SU-DHL-6 (cell line): ENCODE results near the gene S1PR2.
"Not testable (repeated sequence)": the region's sequence is repeated elsewhere in the genome, so short reads cannot be mapped to it uniquely, and the experiment has no call there.

Experiments used
- H2AFZ ChIP-seq: fragments of 200-600 bp; sonication (generic); 2 replicates; pipeline ENCODE4 v1.6.1; 2014; ENCODE audit warnings: low read depth, mild to moderate bottlenecking, moderate library complexity, mixed read lengths, antibody characterized with exemption, low read length; ENCODE audit not compliant: severe bottlenecking
- H3F3A ChIP-seq: fragments of 200-600 bp; shearing (Covaris generic); 2 replicates; pipeline ENCODE4 v1.6.0; 2016; ENCODE audit warnings: antibody characterized with exemption, mild to moderate bottlenecking; ENCODE audit not compliant: insufficient read depth
- H3K27ac ChIP-seq: fragments of 200-600 bp; sonication (generic); 2 replicates; pipeline ENCODE4 v1.5.1; 2016; ENCODE audit warnings: low read depth, mild to moderate bottlenecking, low read length, moderate library complexity, mixed read lengths
- H3K27me3 ChIP-seq: fragments of 200-600 bp; sonication (generic), shearing (Covaris generic); 2 replicates; pipeline ENCODE4 v1.6.0; 2014; ENCODE audit warnings: mild to moderate bottlenecking, low read length
- H3K36me3 ChIP-seq: fragments of 200-600 bp; sonication (generic); 2 replicates; pipeline ENCODE4 v1.6.1; 2014; ENCODE audit warnings: mild to moderate bottlenecking, low read length, mixed read lengths
- H3K4me2 ChIP-seq: fragments of 300-600, 200-600 bp; shearing (Covaris generic), sonication (generic); 2 replicates; pipeline ENCODE4 v1.6.0; 2014; ENCODE audit warnings: low read length, low read depth, mild to moderate bottlenecking; ENCODE audit not compliant: poor library complexity, severe bottlenecking
- H3K4me3 ChIP-seq: fragments of 200-600 bp; sonication (generic); 2 replicates; pipeline ENCODE4 v1.5.1; 2014; ENCODE audit warnings: antibody characterized with exemption, low read length, mild to moderate bottlenecking, mixed read lengths; ENCODE audit not compliant: insufficient read depth, poor library complexity, severe bottlenecking
- H3K79me2 ChIP-seq: fragments of 200-600 bp; sonication (generic); 2 replicates; pipeline ENCODE4 v1.6.1; 2014; ENCODE audit warnings: mild to moderate bottlenecking, low read length, moderate library complexity; ENCODE audit not compliant: insufficient read depth
- H3K9ac ChIP-seq: fragments of 200-600 bp; sonication (generic); 2 replicates; pipeline ENCODE4 v1.7.0; 2014; ENCODE audit warnings: mild to moderate bottlenecking, low read length
- H3K9me2 ChIP-seq: fragments of 200-600 bp; sonication (generic); replicated peaks from 2 replicates; pipeline ENCODE4 v1.6.1; 2014; ENCODE audit warnings: low read length; ENCODE audit not compliant: insufficient read depth
- H3K9me3 ChIP-seq: fragments of 200-600 bp; sonication (generic); 2 replicates; pipeline ENCODE4 v1.6.1; 2014; ENCODE audit warnings: low read length, mixed read lengths; ENCODE audit not compliant: insufficient read depth
- H4K20me1 ChIP-seq: fragments of 200-600 bp; sonication (generic); 2 replicates; pipeline ENCODE4 v1.6.1; 2014; ENCODE audit warnings: low read depth, mild to moderate bottlenecking, antibody characterized with exemption, low read length, moderate library complexity, mixed read lengths
- EZH2phosphoT487 ChIP-seq: fragments of 200-600 bp; sonication (generic), shearing (Covaris generic); conservative IDR thresholded peaks from 2 replicates; pipeline ENCODE4 v1.6.1; 2018; ENCODE audit warnings: mild to moderate bottlenecking, antibody characterized with exemption, low read length, moderate library complexity, mixed read lengths
- TF ChIP-seq, protein P1 (sequence below): fragments of 200-600 bp; sonication (generic); IDR thresholded peaks from one replicate; pipeline ENCODE4 v1.5.1; 2017; ENCODE audit warnings: antibody characterized with exemption, mild to moderate bottlenecking, low read length, moderate library complexity; ENCODE audit not compliant: insufficient read depth, poor library complexity, severe bottlenecking

Gene S1PR2

DNA sequence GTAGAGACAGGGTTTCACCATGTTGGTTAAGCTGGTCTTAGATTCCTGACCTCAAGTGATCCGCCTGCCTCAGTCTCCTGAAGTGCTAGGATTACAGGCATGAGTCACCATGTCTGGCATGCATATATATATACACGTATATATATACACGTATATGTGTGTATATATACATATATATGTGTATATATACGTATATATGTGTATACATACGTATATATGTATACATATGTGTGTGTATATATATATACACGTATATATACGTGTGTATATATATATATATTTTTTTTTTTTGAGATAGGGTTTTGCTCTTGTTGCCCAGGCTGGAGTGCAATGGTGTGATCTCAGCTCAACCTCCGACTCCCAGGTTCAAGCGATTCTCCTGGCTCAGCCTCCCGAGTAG is 48.3 kb downstream of the S1PR2 start:
- H2AFZ ChIP-seq, result no peak overlapping the region
- peaks cover 81% of the 10 kb centered on the region for H3K79me2 ChIP-seq
- H3F3A ChIP-seq, result peaks cover 7% of the 10 kb centered on the region; the same call in 1 of the 2 replicates
- no peak overlapping the region for H3K4me3 ChIP-seq
- no peak for TF ChIP-seq EZH2phosphoT487
- no peaks in the 10 kb centered on the region for H3K27me3 ChIP-seq
- peaks cover 16% of the 10 kb centered on the region; the same call in 1 of the 2 replicates for H3K36me3 ChIP-seq
- H3K9me3 ChIP-seq, result no peaks in the 10 kb centered on the region
- H3K9ac ChIP-seq, result no peak overlapping the region
- no peaks in the 10 kb centered on the region for H3K9me2 ChIP-seq
- H4K20me1 ChIP-seq, result peaks cover 12% of the 10 kb centered on the region
- no peak overlapping the region for H3K27ac ChIP-seq
- H3K4me2 ChIP-seq, result no peak overlapping the region

GRCh38 chr19:10182076-10182475 is 49.1 kb downstream of the S1PR2 start:
- Histone ChIP-seq H2AFZ (no peak overlapping the region), H3K9ac (no peak overlapping the region), H3K4me2 (no peak overlapping the region), H3K79me2 (peaks cover 79% of the 10 kb centered on the region), H3K9me3 (no peaks in the 10 kb centered on the region), H3K9me2 (no peaks in the 10 kb centered on the region), H3K27ac (no peak overlapping the region), H4K20me1 (peaks cover 10% of the 10 kb centered on the region), H3F3A (peaks cover 5% of the 10 kb centered on the region; the same call in 1 of the 2 replicates), H3K27me3 (no peaks in the 10 kb centered on the region), H3K4me3 (no peak overlapping the region), H3K36me3 (peaks cover 21% of the 10 kb centered on the region)
- TF ChIP-seq, protein P1, sequence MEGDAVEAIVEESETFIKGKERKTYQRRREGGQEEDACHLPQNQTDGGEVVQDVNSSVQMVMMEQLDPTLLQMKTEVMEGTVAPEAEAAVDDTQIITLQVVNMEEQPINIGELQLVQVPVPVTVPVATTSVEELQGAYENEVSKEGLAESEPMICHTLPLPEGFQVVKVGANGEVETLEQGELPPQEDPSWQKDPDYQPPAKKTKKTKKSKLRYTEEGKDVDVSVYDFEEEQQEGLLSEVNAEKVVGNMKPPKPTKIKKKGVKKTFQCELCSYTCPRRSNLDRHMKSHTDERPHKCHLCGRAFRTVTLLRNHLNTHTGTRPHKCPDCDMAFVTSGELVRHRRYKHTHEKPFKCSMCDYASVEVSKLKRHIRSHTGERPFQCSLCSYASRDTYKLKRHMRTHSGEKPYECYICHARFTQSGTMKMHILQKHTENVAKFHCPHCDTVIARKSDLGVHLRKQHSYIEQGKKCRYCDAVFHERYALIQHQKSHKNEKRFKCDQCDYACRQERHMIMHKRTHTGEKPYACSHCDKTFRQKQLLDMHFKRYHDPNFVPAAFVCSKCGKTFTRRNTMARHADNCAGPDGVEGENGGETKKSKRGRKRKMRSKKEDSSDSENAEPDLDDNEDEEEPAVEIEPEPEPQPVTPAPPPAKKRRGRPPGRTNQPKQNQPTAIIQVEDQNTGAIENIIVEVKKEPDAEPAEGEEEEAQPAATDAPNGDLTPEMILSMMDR, result no peak
- TF ChIP-seq EZH2phosphoT487, result no peak

- Histone ChIP-seq H2AFZ (no peak overlapping the region), H3K79me2 (peaks cover 77% of the 10 kb centered on the region), H3K27me3 (no peaks in the 10 kb centered on the region), H4K20me1 (peaks cover 10% of the 10 kb centered on the region), H3K4me2 (no peak overlapping the region), H3K9ac (no peak overlapping the region), H3F3A (peaks cover 4% of the 10 kb centered on the region; the same call in 1 of the 2 replicates), H3K27ac (no peak overlapping the region), H3K4me3 (no peak overlapping the region), H3K9me2 (no peaks in the 10 kb centered on the region), H3K9me3 (no peaks in the 10 kb centered on the region), H3K36me3 (peaks cover 34% of the 10 kb centered on the region)
- TF ChIP-seq, protein P1, result no peak
- TF ChIP-seq EZH2phosphoT487, result no peak
These were observed 50.7 kb downstream of the S1PR2 start for GRCh38 chr19:10180459-10180858.

DNA sequence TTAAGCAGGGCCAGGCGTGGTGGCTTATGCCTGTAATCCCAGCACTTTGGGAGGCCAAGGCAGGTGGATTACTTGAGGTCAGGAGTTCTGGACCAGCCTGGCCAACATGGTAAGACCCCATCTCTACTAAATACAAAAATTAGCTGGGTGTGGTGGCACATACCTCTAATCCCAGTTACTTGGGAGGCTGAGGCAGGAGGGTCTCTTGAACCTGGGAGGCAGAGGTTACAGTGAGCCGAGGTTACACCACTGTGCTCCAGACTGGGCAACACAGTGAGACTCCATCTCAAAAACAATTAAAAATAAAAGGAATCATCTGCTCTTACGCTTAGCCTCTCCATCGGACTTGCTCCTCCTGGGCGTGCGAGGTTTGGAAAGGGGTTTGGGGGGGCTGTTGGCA is 51.1 kb downstream of the S1PR2 start:
- not testable (repeated sequence) for H3K4me2 ChIP-seq, H4K20me1 ChIP-seq, H3K9ac ChIP-seq, H3F3A ChIP-seq, H3K9me2 ChIP-seq, H2AFZ ChIP-seq, H3K27me3 ChIP-seq, H3K9me3 ChIP-seq, H3K4me3 ChIP-seq, H3K27ac ChIP-seq
- Histone ChIP-seq H3K36me3 (peaks cover 38% of the 10 kb centered on the region), H3K79me2 (peaks cover 72% of the 10 kb centered on the region)
